ENCODE results near the gene LRRC8B. TPM values are rescaled to one million over a fixed set of nuclear protein-coding genes. Genes with fewer than 3 reads are reported as not detected.
"Not testable (repeated sequence)": the region's sequence is repeated elsewhere in the genome, so short reads cannot be mapped to it uniquely, and the experiment has no call there.

Gene LRRC8B
- 1 to 10 TPM; 2.4 to 4.5 (median 4.0) TPM for polyA plus RNA-seq (ENCODE audit: insufficient read length in 10 of 10)
- long read RNA-seq, donor 1, result 0 reads
- long read RNA-seq, donor 2, result 0 reads
- long read RNA-seq, donor 3, result 0 reads
- long read RNA-seq, donor 4, result 0 reads
- long read RNA-seq, donor 5, result 0 reads
- long read RNA-seq, donor 6, result 0 reads
- long read RNA-seq, donor 7, full-length matches to known transcripts, result 1 of 1 reads
- long read RNA-seq, donor 7, partial matches to known transcripts, result 0 of 1 reads
- long read RNA-seq, donor 7, other reads (novel, unspliced or antisense), result 0 of 1 reads
- long read RNA-seq, donor 8, result 0 reads
- long read RNA-seq, donor 9, result 0 reads

DNA sequence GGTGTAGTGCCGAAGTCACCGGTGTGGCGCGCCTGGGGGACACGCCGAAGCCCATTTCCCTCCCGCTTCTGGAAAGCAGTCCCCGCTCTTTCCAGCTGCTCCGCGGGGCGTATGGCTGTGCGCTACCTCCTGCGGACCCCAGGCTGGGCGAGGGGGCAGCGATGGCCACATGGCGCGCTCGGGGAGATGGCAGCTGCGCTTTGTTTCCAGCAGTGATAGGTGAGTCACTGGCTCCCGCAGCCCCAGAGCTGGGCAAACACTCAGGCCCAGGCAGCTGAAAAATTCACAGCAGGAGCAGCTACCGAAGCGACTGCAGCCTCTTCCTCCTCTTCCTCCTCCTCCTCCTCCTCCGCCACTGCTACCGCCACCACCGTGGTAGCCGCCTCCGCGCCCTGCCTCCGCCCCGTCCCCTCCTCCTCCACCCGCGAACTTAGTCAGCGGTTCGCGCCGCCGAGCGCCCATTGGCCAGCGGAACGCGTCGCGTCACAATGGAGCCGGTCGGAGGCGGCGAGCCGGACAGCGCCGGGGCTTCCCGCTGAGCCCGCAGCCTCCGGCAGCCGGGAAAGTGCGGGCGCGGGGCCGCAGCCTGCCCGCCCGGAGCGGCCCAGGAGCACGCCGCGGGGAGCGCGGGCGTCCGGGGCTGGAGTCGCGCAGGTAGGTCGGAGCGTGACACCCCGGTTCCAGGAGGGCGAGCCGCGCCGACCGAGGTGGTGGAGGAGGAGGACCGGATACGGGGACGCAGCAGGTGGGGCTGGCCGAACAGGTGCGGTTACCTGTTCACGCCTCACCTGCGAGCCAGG is at the start of gene LRRC8B:
LRRC8B (plus strand) TSS at position 461 of the 800 bp plus-strand sequence. CDS start 57,822 bp downstream, outside the sequence.
- peak; percentile 80 to 95 (median 91) for DNase-seq

DNA sequence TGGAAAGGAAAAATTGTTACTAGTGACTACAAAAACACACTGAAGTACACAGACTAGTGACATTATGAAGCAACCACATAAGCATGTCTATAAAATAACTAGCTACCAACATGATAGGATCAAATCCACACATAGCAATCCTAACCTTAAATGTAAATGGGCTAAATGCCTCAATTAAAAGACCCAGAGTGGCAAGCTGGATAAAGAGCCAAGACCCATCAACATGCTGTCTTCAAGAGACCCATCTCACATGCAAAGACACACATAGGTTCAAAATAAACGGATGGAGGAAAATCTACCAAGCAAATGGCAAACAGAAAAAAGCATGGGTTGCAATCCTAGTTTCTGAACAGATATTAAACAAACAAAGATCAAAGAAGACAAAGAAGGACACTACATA is 49.4 kb upstream of the LRRC8B start:
- DNase-seq, result no peak

DNA sequence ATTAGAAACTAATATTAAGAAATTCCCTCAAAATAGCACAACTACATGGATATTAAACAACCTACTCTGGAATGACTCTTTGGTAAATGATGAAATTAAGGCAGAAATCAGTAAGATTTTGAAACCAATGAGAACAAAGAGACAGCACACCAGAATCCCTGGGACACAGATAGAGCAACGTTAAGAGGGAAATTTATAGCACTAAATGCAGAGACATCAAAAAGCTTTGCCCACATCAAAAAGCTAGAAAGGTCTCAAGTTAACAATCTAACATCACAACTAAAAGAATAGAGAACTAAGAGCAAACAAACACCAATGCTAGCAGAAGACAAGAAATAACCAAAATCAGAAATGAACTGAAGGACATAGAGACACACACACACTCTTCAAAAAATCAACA is 48.6 kb upstream of the LRRC8B start:
- DNase-seq, result no peak

DNA sequence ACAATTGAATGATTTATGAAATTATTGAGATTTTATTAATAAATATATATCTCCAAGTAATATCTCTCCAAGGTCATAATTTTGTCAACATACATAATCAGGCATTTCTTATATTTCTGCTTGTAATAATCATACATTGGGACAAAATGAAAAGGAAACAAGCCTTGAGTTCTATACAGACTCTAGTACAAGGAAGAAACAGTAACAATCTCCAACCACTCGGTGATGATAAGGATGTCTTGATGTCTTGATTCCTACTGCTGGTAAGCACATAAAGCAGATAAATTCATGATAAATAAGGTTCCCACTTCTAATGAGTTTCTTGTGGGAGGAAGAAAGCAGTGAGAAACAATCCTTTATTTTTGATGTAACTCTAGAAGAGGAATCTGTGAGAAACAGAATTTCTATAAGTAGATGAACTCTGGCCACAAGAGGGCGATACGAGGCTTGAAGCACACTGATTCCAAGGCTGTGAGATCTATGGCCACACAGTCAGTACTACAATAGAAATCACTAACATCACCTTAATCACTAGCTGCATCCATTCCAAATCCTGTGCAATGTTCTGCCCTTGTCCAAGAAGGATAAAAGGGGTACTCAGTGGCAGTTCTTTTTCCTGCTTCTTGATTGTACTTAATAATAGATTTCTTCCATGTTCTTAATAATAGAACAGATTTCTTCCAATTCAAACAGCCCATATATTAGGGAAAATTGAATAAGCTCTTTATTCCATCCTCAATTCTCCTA is 41.4 kb upstream of the LRRC8B start:
- DNase-seq, result peak; percentile 52 to 85 (median 77)

DNA sequence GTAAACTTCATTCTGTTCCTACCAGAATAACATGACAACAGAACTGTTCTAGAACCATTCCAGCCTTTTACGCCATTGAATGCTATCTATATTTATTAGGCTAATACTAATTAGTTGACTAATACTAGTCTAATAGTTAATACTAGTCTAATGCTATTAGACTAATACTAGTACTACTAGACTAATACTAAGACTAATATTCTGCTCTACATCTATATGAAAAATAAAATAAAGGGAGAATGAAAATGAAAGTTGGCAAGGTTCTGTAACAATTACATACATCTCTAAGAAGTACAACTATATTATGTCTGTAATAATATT is 40.9 kb upstream of the LRRC8B start:
- no peak for DNase-seq

DNA sequence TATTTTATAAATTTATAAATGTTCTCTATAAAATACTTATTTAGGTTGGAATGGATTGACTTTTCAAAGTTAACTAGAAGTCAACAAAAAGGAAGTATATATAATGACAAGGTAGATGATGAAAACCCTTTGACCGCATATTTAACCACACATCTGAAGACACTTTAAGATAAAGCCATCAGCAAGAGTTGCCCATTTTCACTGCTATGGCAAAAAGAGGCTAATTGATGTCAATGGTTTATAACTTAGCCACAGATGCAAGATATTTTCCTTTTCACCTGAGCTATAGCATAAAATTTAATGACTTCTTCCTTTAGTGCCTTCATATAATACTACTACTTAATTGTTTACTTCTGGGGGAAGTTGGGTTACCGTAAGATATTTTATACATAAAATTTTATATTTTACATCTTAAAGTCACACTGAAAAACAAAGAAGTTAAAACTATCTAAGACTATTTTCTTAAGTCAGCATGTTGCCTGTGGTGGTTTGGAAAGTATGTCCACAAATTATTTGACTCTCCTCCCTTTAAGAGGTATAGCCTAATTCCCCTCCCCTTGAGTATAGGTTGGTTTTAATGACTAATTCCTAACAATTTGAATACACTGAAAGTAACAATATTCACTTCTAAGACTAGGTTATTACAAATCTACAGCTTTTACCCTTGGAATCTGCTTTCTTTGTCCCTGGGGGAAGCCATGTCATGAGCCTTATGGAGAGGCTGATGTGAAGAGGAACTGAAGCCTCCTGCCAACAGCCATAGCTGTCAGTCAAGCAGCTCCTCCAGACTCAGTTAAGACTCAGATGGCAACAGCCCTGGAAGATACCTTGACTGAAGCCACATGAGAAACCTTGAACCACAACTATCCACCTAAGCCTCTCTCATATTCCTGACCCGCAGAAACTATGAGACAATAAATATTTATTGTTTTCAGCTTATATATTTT is 40.3 kb upstream of the LRRC8B start:
- DNase-seq, result no peak

DNA sequence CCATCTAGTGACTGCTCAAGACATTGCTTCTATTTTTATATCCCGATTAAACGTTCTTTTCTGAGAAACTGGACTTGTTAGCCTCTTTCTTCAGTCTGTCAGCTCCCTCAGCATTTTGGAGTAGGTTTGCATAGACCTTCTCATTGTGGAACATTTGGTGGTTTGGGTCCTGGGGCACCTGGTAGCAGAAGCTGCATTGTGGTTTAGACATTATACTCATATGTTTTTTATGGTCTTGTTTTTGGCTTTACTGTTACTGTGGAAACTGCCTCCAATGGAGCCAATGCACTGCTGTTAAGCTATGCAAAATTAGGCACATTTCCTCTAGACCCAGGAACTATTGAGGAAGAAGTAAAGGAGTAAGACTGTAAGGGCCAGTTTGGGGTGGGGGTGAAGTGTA is 36.7 kb upstream of the LRRC8B start:
- no peak for DNase-seq

DNA sequence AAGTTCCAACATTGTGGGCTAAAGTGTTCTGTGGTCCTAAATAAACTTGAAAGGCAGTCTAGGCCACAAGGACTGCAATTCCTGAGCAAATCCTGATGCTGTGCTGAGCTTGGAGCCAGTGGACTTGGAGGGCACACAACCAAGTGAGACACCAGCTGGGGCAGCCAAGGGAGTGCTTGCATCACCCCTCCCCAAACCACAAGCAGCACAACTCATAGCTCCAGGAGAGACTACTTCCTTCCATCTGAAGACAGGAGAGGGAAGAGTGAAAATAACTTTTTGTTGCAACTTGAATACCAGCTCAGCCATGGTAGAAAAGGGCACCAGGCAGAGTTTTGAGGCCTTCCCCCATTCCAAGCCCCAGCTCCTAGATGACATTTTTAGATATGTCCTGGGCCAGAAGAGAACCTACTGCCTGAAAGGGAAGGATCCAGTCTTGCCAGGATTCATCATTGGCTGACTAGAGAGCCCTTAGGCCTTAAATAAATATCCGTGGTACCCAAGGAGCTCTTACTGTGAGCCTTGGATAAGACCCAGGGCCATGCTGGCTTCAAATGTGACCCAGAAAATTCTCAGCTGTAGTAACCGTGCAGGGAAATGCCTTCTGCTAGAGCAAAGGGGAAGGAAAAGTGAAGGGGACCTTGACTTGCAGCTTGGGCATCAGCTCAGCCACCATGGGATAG is 35.4 kb upstream of the LRRC8B start:
- no peak for DNase-seq

DNA sequence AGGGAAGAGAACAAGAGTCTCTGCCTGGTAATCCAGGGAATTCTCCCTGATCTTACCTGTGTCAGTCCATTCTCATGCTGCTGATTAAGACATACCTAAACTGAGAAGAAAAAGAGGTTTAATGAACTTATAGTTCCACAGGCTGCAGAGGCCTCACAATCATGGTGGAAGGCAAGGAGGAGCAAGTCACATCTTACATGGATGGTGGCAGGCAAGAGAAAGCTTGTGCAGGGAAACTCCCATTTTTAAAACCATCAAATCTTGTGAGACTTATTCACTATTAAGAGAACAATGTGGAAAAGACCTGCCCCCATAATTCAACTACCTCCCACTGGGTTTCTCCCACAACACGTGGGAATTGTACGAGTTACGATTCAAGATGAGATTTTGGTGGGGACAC is 34.2 kb upstream of the LRRC8B start:
- no peak for DNase-seq

DNA sequence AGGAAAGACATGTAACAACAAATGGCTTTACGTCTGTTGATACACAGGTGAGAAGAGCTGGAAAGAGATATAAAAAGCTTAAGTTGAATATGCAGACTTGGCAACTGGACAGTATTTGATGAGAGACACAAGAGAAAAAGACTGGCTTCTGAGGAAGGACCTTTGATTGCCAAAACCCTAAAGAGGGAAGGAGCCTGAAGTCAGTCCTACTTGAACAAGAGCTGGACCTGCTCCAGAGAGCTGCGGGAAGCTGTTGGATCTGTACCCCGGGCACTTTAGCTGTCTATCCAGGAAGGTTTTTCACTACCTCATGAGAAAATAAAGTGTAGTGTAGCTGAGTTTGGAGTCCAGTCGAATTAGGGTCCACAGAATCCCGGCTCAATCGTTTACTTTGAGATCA is 25.3 kb upstream of the LRRC8B start:
- DNase-seq, result no peak

DNA sequence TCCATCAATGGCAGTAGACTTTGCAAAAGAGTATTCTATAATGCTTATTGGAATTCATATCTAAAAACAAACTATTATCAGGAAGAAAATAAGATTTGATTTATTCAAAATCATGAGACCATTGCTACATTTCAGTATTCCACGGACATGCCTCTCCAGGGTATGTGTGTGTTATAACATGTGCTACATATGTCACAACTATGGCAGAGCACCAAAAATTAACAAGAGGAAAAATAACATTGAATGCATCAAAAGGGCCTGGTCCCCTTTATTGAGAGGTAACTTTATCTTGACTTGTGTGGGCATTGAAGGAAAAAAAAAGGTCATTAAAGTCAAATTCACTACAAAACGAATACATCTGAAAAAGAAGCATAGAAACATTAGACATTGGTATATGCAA is 22.6 kb upstream of the LRRC8B start:
- no peak for DNase-seq

DNA sequence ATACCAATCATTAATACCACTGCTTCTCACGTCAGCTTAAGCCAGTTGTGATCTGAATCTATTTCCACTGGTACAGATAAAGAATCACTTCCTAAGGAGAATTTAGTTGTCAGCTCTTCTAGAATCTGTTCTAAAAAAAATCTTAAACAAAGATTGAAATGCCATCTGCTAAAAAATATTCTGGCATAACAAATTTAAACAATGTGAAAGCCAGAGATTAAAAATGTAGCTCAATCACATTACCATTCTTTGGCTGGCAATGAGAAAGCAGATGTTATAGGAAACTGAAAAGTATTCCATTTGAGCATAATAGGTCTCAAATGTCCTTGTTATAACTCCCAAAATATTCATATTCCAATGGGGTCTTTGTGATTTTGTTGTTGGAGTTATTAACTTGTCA is 21.7 kb upstream of the LRRC8B start:
- DNase-seq, result no peak

DNA sequence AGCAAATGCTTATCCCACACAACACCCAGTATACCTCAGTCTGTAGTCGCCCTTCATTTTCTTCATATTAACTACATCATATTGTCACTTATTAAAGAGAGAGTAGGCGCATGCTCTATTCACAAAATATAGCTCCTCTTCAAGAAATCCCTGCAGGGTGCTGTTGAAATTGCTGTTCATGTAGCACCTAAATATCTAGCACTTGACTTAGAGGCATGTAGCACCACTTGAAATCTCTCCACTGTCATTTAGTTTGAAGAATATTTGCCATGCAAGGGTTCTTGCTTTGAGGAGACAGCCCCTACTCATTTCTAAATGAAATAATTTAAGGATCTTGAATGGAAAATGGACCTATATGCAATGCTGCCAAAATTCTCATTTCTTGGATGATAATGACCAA is 20.9 kb upstream of the LRRC8B start:
- no peak for DNase-seq

DNA sequence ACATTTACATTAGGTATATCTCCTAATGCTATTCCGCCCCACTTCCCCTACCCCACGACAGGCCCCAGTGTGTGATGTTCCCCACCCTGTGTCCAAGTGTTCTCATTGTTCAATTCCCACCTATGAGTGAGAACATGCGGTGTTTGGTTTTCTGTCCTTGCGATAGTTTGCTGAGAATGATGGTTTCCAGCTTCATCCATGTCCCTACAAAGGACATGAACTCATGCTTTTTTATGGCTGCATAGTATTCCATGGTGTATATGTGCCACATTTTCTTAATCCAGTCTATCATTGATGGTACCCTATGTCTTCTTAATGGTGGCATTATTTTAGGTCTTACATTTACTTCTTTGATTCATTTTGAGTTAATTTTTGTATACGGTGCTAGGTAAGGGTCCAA is 14.6 kb upstream of the LRRC8B start:
- DNase-seq, result not testable (repeated sequence)

DNA sequence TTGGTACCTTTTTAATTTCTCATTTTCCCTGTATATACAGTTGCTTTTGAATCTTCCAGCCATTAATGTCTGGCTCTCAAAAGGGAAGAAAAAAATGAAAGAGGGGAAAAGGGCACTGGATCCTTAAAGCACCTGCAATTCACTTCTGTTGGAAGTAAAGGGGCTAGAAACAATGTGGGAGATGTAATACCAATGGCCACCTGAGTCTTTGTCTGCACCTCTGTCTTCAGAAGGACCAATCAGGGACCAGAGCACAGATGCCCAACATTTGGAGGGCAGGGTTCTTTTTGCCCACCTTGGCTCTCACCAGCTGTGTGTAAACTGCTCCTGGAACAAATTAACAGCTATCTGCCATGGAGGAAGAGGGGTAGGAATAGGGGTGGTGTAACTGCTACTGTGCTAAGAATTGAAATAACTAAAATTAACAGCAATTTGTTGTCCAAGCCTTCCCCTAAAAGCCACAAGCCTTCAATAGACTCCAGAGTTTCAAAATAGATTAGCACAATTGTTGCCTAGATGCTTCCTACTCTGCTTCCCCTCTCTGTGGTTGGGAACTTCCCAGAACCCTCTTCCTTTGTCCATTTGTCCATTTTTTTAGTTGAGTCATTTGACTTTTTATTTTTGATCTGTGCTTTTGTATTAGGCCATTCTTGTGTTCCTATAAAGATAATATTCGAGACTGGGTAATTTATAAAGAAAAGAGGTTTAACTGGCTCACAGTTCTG is 11.5 kb upstream of the LRRC8B start:
- no peak for DNase-seq

DNA sequence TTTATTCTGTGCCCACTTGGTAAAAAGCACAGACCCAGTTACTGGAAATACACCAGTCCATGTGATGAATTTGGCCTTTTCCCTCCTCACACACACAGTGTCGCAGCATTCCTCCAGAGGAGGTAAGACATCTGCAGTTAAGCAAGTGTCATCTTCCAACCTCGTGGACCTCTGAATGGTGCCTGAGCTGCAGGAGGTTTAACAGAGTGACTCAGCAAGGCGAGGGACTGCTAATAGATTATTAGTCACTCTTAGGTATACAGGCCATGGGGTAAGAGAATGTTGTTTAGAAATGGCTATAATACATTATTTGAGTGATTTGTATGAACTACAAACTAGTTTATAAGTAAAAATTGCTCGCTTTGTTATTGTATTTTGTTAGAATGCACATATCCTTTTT is 8.6 kb upstream of the LRRC8B start:
- DNase-seq, result no peak

DNA sequence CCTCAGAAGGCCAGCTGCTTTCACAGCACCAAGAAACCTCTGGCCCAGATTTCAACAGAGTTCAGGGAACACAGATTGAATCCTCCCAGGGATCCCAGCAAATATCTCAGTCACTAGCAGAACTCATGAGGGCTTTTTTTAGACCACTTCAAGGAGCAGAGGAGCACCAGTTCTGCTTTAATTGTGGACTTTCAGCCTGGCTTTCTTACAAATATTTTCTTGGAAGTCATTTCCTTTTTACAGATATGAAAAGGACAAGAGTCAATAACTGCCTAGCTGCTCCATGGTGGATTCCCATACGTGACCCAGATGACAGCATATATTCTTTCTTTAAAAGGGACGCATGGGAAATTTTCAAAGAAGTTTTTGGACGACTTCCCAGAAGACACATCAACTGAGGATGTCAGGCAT is 6.4 kb upstream of the LRRC8B start:
- DNase-seq, result peak in 2 of 3 donors; percentile 16 to 50

DNA sequence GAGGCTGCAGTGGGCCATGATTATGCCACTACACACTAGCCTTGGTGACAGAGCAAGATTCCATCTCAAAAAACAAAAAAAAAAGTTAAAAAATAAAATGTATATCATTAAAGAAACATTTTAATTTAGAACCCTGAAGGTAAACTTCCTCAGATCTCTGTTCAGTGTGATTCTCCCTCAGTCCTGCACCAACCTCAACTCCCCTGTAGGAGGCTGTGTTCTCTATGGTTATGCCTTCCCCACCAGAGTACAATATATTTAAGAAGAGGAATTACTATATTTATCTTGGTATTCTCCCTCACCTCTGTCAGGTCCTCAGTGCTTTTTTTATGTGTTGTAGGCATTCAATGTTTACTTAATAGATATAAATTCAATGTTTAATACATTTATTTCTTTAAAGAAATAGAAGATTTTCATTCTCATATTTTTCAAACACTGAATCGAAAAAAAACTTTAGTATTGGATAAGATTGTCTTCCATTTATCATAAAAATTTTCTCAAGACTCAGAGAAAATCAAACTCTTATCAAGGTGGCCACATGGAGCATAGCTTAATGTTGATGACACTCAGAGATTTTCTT is 4.8 kb upstream of the LRRC8B start:
- DNase-seq, result no peak

DNA sequence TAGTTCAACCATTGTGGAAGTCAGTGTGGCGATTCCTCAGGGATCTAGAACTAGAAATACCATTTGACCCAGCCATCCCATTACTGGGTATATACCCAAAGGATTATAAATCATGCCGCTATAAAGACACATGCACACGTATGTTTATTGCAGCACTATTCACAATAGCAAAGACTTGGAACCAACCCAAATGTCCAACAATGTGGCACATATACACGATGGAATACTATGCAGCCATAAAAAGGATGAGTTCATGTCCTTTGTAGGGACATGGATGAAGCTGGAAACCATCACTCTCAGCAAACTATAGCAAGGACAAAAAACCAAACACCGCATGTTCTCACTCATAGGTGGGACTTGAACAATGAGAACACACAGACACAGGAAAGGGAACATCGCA is 2.7 kb upstream of the LRRC8B start:
- not testable (repeated sequence) for DNase-seq

Data from muscle of back (tissue), 13 donors.